Stimulated activated naive CD8-positive, alpha-beta T cell treated with anti-CD3 and anti-CD28 coated beads, Interleukin-15, amount 100 ng/mL, for 72 hours (primary cell): ENCODE data around the gene ADAMTS19.
A peak's percentile ranks its signal among the peaks of the same experiment; 100 is the strongest.
"Not testable (repeated sequence)": the region's sequence is repeated elsewhere in the genome, so short reads cannot be mapped to it uniquely, and the experiment has no call there.

Source experiments
- ATAC-seq: fragments of 150-1000 bp; cut with Tn5 transposase; 2 replicates; pipeline ENCODE4 v1.10.0; 2021; ENCODE audit warnings: mild to moderate bottlenecking, moderate library complexity
- DNase-seq, 2 donors: peaks; one replicate each; pipeline ENCODE4 v3.0.0; 2021 to 2022
- H3K27ac Mint-ChIP-seq, 2 donors: one replicate each; pipeline ENCODE4 v1.8.0; 2022; ENCODE audit warnings: mild to moderate bottlenecking in 2 of 2, mixed read lengths in 2 of 2, moderate library complexity in 2 of 2
- H3K27me3 Mint-ChIP-seq: one replicate; pipeline ENCODE4 v1.8.0; 2022; ENCODE audit warnings: mixed read lengths
- H3K4me1 Mint-ChIP-seq: one replicate; pipeline ENCODE4 v1.8.0; 2022; ENCODE audit warnings: mild to moderate bottlenecking, mixed read lengths
- H3K4me3 Mint-ChIP-seq, 2 donors: one replicate each; pipeline ENCODE4 v1.8.0; 2022; ENCODE audit warnings: mild to moderate bottlenecking in 2 of 2, mixed read lengths in 2 of 2, moderate library complexity in 1 of 2
- H3K9me3 Mint-ChIP-seq, 2 donors: one replicate each; pipeline ENCODE4 v1.8.0; 2022; ENCODE audit warnings: mixed read lengths in 2 of 2

ADAMTS19 gene

GRCh38 chr5:129459777-129460671 is at the start of gene ADAMTS19:
Gene ADAMTS19, plus strand, starts transcription at chr5:129460298. Its CDS starts 94 bp downstream, at chr5:129460392.
- DNase-seq (peak; percentile 5 to 19), ATAC-seq (peak; percentile 73)
- peaks cover 18% of the 10 kb centered on the region for H3K4me1 Mint-ChIP-seq
- H3K27me3 Mint-ChIP-seq = peaks cover 61% of the 10 kb centered on the region
- no peak within 1 kb of the TSS for H3K27ac Mint-ChIP-seq
- H3K4me3 Mint-ChIP-seq = peak within 1 kb of the TSS; percentile 58 to 77
- no peaks in the 10 kb centered on the region for H3K9me3 Mint-ChIP-seq

- Mint-ChIP-seq H3K4me3 (no peak overlapping the region), H3K27me3 (no peaks in the 10 kb centered on the region), H3K4me1 (no peaks in the 10 kb centered on the region), H3K9me3 (peaks cover 9 to 20% of the 10 kb centered on the region in 2 donors), H3K27ac (no peak overlapping the region)
- no peak for ATAC-seq
- no peak for DNase-seq
Observed at GRCh38 chr5:129410488-129410887, 49.6 kb upstream of the ADAMTS19 start.

- Mint-ChIP-seq H3K27me3 (no peaks in the 10 kb centered on the region), H3K4me3 (no peak overlapping the region), H3K27ac (no peak overlapping the region), H3K4me1 (no peaks in the 10 kb centered on the region), H3K9me3 (peaks cover 11 to 22% of the 10 kb centered on the region in 2 donors)
- ATAC-seq (no peak), DNase-seq (no peak)
Observed at GRCh38 chr5:129412721-129413120, 47.4 kb upstream of the ADAMTS19 start.

GRCh38 chr5:129413570-129413969 is 46.5 kb upstream of the ADAMTS19 start:
- H3K4me1 Mint-ChIP-seq = no peaks in the 10 kb centered on the region
- no peaks in the 10 kb centered on the region for H3K27me3 Mint-ChIP-seq
- peaks cover 11 to 22% of the 10 kb centered on the region in 2 donors for H3K9me3 Mint-ChIP-seq
- DNase-seq = no peak
- no peak for ATAC-seq
- H3K4me3 Mint-ChIP-seq = no peak overlapping the region
- H3K27ac Mint-ChIP-seq = no peak overlapping the region

- DNase-seq (no peak), ATAC-seq (no peak)
- peaks cover 6 to 14% of the 10 kb centered on the region in 2 donors for H3K9me3 Mint-ChIP-seq
- no peaks in the 10 kb centered on the region for H3K27me3 Mint-ChIP-seq
- no peak overlapping the region for H3K27ac Mint-ChIP-seq
- no peaks in the 10 kb centered on the region for H3K4me1 Mint-ChIP-seq
- no peak overlapping the region for H3K4me3 Mint-ChIP-seq
Observed at GRCh38 chr5:129419292-129419691, 40.8 kb upstream of the ADAMTS19 start.

GRCh38 chr5:129425031-129425430 is 35.1 kb upstream of the ADAMTS19 start:
- H3K27ac Mint-ChIP-seq = no peak overlapping the region
- H3K9me3 Mint-ChIP-seq = no peaks in the 10 kb centered on the region
- no peaks in the 10 kb centered on the region for H3K27me3 Mint-ChIP-seq
- H3K4me1 Mint-ChIP-seq = no peaks in the 10 kb centered on the region
- no peak for DNase-seq
- ATAC-seq = no peak
- H3K4me3 Mint-ChIP-seq = no peak overlapping the region

GRCh38 chr5:129426071-129426470 is 34.0 kb upstream of the ADAMTS19 start:
- H3K4me1 Mint-ChIP-seq = no peaks in the 10 kb centered on the region
- no peak overlapping the region for H3K4me3 Mint-ChIP-seq
- DNase-seq = no peak
- no peak overlapping the region for H3K27ac Mint-ChIP-seq
- no peaks in the 10 kb centered on the region for H3K27me3 Mint-ChIP-seq
- H3K9me3 Mint-ChIP-seq = no peaks in the 10 kb centered on the region
- no peak for ATAC-seq

- not testable (repeated sequence) for H3K27ac Mint-ChIP-seq, H3K4me3 Mint-ChIP-seq, H3K27me3 Mint-ChIP-seq, H3K4me1 Mint-ChIP-seq, H3K9me3 Mint-ChIP-seq, DNase-seq, ATAC-seq
Observed at GRCh38 chr5:129428636-129429035, 31.5 kb upstream of the ADAMTS19 start.

GRCh38 chr5:129431406-129431805 is 28.7 kb upstream of the ADAMTS19 start:
- H3K27ac Mint-ChIP-seq = no peak overlapping the region
- ATAC-seq = no peak

GRCh38 chr5:129438322-129438721 is 21.8 kb upstream of the ADAMTS19 start:
- Mint-ChIP-seq H3K27ac (no peak overlapping the region), H3K9me3 (no peaks in the 10 kb centered on the region), H3K4me1 (no peaks in the 10 kb centered on the region), H3K4me3 (no peak overlapping the region), H3K27me3 (no peaks in the 10 kb centered on the region)
- no peak for DNase-seq
- no peak for ATAC-seq

More at GRCh38 chr5:129431406-129431805, 28.7 kb upstream of the ADAMTS19 start:
- Mint-ChIP-seq H3K27me3 (no peaks in the 10 kb centered on the region), H3K4me1 (no peaks in the 10 kb centered on the region), H3K4me3 (no peak overlapping the region), H3K9me3 (no peaks in the 10 kb centered on the region)
- DNase-seq = no peak

GRCh38 chr5:129440424-129440823 is 19.7 kb upstream of the ADAMTS19 start:
- H3K27me3 Mint-ChIP-seq = no peaks in the 10 kb centered on the region
- no peak overlapping the region for H3K27ac Mint-ChIP-seq
- no peaks in the 10 kb centered on the region for H3K4me1 Mint-ChIP-seq
- no peak overlapping the region for H3K4me3 Mint-ChIP-seq
- ATAC-seq (no peak), DNase-seq (no peak)
- H3K9me3 Mint-ChIP-seq = no peaks in the 10 kb centered on the region

GRCh38 chr5:129441096-129441495 is 19.0 kb upstream of the ADAMTS19 start:
- Mint-ChIP-seq H3K9me3 (no peaks in the 10 kb centered on the region), H3K4me1 (no peaks in the 10 kb centered on the region), H3K4me3 (no peak overlapping the region), H3K27me3 (no peaks in the 10 kb centered on the region), H3K27ac (no peak overlapping the region)
- DNase-seq (no peak), ATAC-seq (no peak)

GRCh38 chr5:129445379-129445778 is 14.7 kb upstream of the ADAMTS19 start:
- no peak for ATAC-seq
- Mint-ChIP-seq H3K4me3 (no peak overlapping the region), H3K27me3 (no peaks in the 10 kb centered on the region), H3K4me1 (no peaks in the 10 kb centered on the region), H3K27ac (no peak overlapping the region), H3K9me3 (no peaks in the 10 kb centered on the region)
- DNase-seq = no peak

- H3K27me3 Mint-ChIP-seq = no peaks in the 10 kb centered on the region
- ATAC-seq (no peak), DNase-seq (no peak)
- H3K4me3 Mint-ChIP-seq = no peak overlapping the region
- no peaks in the 10 kb centered on the region for H3K4me1 Mint-ChIP-seq
- peaks cover 0 to 9% of the 10 kb centered on the region in 2 donors for H3K9me3 Mint-ChIP-seq
- H3K27ac Mint-ChIP-seq = no peak overlapping the region
Observed at GRCh38 chr5:129447968-129448367, 12.1 kb upstream of the ADAMTS19 start.

- H3K4me1 Mint-ChIP-seq = no peaks in the 10 kb centered on the region
- H3K4me3 Mint-ChIP-seq = no peak overlapping the region
- peaks cover 0 to 9% of the 10 kb centered on the region in 2 donors for H3K9me3 Mint-ChIP-seq
Observed at GRCh38 chr5:129448654-129449053, 11.4 kb upstream of the ADAMTS19 start.

GRCh38 chr5:129454461-129454860 is 5.6 kb upstream of the ADAMTS19 start:
- H3K27me3 Mint-ChIP-seq = peaks cover 27% of the 10 kb centered on the region
- ATAC-seq = no peak
- H3K4me3 Mint-ChIP-seq = no peak overlapping the region
- H3K9me3 Mint-ChIP-seq = peaks cover 0 to 9% of the 10 kb centered on the region in 2 donors
- H3K4me1 Mint-ChIP-seq = peaks cover 6% of the 10 kb centered on the region
- no peak overlapping the region for H3K27ac Mint-ChIP-seq
- no peak for DNase-seq

More at GRCh38 chr5:129448654-129449053, 11.4 kb upstream of the ADAMTS19 start:
- ATAC-seq (no peak), DNase-seq (no peak)
- H3K27ac Mint-ChIP-seq = no peak overlapping the region
- no peaks in the 10 kb centered on the region for H3K27me3 Mint-ChIP-seq

- H3K27me3 Mint-ChIP-seq = peaks cover 61% of the 10 kb centered on the region
- H3K9me3 Mint-ChIP-seq = no peaks in the 10 kb centered on the region
- no peak overlapping the region for H3K4me3 Mint-ChIP-seq
- no peak for DNase-seq
- ATAC-seq = no peak
- H3K4me1 Mint-ChIP-seq = peaks cover 18% of the 10 kb centered on the region
- no peak overlapping the region for H3K27ac Mint-ChIP-seq
Observed at GRCh38 chr5:129459450-129459776, 685 bp upstream of the ADAMTS19 start.
